ENCODE results near the gene CFB. TPM values are rescaled to one million over a fixed set of nuclear protein-coding genes. Genes with fewer than 3 reads are reported as not detected.

CFB gene
- total and polyA plus RNA-seq, 9 of the 15 experiments (the other 6 are each of a cell fraction or from before 2014, with no cell fraction given): 0.08 to 0.91 (median 0.22) TPM; not detected in 4

DNA sequence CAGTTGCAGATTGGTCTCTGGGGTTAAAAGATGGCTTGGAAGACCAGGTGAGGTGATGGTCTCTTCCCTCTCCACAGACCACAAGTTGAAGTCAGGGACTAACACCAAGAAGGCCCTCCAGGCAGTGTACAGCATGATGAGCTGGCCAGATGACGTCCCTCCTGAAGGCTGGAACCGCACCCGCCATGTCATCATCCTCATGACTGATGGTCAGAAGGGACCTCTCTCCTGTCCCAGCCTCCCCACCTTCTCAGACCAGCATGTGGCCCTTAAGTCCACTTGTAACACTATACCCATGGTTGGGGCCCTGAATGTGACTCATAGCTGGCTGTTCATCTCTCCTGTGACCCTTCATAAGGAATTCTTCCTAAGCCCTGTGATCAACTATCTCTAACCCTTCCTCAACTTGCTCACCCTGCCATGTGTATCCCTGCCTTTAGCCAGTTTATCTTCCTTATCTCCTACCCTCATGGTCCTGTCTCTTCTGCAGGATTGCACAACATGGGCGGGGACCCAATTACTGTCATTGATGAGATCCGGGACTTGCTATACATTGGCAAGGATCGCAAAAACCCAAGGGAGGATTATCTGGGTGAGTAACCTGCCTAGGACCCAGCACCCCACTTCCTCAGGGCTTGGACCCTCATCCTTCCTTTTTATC is 3.0 kb downstream of the CFB start (continued):
- TF ChIP-seq, protein P1, sequence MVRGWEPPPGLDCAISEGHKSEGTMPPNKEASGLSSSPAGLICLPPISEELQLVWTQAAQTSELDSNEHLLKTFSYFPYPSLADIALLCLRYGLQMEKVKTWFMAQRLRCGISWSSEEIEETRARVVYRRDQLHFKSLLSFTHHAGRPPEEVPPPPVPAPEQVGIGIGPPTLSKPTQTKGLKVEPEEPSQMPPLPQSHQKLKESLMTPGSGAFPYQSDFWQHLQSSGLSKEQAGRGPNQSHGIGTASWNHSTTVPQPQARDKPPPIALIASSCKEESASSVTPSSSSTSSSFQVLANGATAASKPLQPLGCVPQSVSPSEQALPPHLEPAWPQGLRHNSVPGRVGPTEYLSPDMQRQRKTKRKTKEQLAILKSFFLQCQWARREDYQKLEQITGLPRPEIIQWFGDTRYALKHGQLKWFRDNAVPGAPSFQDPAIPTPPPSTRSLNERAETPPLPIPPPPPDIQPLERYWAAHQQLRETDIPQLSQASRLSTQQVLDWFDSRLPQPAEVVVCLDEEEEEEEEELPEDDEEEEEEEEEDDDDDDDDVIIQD (CRISPR knock-in tag; IDR thresholded peaks at IDR 0.05): no peak
- no peak for TF ChIP-seq SLC30A9 (CRISPR knock-in tag; IDR thresholded peaks at IDR 0.05)
- TF ChIP-seq, protein P2, sequence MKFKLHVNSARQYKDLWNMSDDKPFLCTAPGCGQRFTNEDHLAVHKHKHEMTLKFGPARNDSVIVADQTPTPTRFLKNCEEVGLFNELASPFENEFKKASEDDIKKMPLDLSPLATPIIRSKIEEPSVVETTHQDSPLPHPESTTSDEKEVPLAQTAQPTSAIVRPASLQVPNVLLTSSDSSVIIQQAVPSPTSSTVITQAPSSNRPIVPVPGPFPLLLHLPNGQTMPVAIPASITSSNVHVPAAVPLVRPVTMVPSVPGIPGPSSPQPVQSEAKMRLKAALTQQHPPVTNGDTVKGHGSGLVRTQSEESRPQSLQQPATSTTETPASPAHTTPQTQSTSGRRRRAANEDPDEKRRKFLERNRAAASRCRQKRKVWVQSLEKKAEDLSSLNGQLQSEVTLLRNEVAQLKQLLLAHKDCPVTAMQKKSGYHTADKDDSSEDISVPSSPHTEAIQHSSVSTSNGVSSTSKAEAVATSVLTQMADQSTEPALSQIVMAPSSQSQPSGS (CRISPR knock-in tag; IDR thresholded peaks at IDR 0.05): no peak
- TF ChIP-seq ZNF124 (CRISPR knock-in tag; IDR thresholded peaks at IDR 0.05): no peak
- TF ChIP-seq ZNF12 (CRISPR knock-in tag; IDR thresholded peaks at IDR 0.05): no peak
- no peak for TF ChIP-seq TRIM28 (IDR thresholded peaks at IDR 0.05)
- TF ChIP-seq BCOR (IDR thresholded peaks at IDR 0.05): no peak
- TF ChIP-seq, protein P3, sequence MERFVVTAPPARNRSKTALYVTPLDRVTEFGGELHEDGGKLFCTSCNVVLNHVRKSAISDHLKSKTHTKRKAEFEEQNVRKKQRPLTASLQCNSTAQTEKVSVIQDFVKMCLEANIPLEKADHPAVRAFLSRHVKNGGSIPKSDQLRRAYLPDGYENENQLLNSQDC (CRISPR knock-in tag; IDR thresholded peaks at IDR 0.05): no peak
- no peak; the same call in 1 of the 2 replicates for TF ChIP-seq MBD2 (IDR thresholded peaks at IDR 0.05; ENCODE audit: borderline replicate concordance, low read depth)
- no peak for TF ChIP-seq PURB (CRISPR knock-in tag; IDR thresholded peaks at IDR 0.05; ENCODE audit: low read depth)
- TF ChIP-seq CHD4 (IDR thresholded peaks at IDR 0.05; ENCODE audit: insufficient read depth, insufficient replicate concordance, low read depth, low read length, poor library complexity, severe bottlenecking): no peak
- no peak for TF ChIP-seq TAF15 (IDR thresholded peaks at IDR 0.05; ENCODE audit: low read depth, low read length)
- TF ChIP-seq POLR2AphosphoS5 (IDR thresholded peaks at IDR 0.05; ENCODE audit: control insufficient read depth, insufficient read depth, low read depth, low read length): peak; percentile 27; the same call in 1 of the 2 replicates
- no peak for TF ChIP-seq NUFIP1 (IDR thresholded peaks at IDR 0.05; ENCODE audit: partially characterized antibody)
- TF ChIP-seq FIP1L1 (IDR thresholded peaks at IDR 0.05; ENCODE audit: low read depth, low read length, poor library complexity, severe bottlenecking): no peak
- no peak for TF ChIP-seq BCL6 (CRISPR knock-in tag; IDR thresholded peaks at IDR 0.05)
- TF ChIP-seq TARDBP (IDR thresholded peaks at IDR 0.05): no peak
- TF ChIP-seq ZNF232 (CRISPR knock-in tag; IDR thresholded peaks at IDR 0.05): no peak
- no peak; the same call in 1 of the 2 replicates for TF ChIP-seq NCOA1 (IDR thresholded peaks at IDR 0.05; ENCODE audit: low read depth)
- peak; percentile 29; the same call in 1 of the 2 replicates for TF ChIP-seq ZBTB7A (IDR thresholded peaks at IDR 0.05; ENCODE audit: borderline replicate concordance, control insufficient read depth, low read depth, low read length)
- no peak for TF ChIP-seq ZNF696 (CRISPR knock-in tag; conservative IDR thresholded peaks at IDR 0.05)
- no peak for TF ChIP-seq ERF (CRISPR knock-in tag; IDR thresholded peaks at IDR 0.05)
- TF ChIP-seq FOXJ3 (CRISPR knock-in tag; IDR thresholded peaks at IDR 0.05): no peak
- no peak for TF ChIP-seq HSF4 (CRISPR knock-in tag; IDR thresholded peaks at IDR 0.05; ENCODE audit: borderline replicate concordance)
- TF ChIP-seq PCBP2 (IDR thresholded peaks at IDR 0.05; ENCODE audit: low read depth, low read length, poor library complexity, severe bottlenecking): no peak
